HG02763 (cell line): ENCODE data around the gene TNFRSF8.

ENCODE experiments used
- ATAC-seq: cut with Tn5 transposase; IDR thresholded peaks from one replicate; pipeline ENCODE4 v1.9.1; 2021; ENCODE audit warnings: mild to moderate bottlenecking, moderate library complexity; ENCODE audit not compliant: unreplicated experiment

The TNFRSF8 gene

DNA sequence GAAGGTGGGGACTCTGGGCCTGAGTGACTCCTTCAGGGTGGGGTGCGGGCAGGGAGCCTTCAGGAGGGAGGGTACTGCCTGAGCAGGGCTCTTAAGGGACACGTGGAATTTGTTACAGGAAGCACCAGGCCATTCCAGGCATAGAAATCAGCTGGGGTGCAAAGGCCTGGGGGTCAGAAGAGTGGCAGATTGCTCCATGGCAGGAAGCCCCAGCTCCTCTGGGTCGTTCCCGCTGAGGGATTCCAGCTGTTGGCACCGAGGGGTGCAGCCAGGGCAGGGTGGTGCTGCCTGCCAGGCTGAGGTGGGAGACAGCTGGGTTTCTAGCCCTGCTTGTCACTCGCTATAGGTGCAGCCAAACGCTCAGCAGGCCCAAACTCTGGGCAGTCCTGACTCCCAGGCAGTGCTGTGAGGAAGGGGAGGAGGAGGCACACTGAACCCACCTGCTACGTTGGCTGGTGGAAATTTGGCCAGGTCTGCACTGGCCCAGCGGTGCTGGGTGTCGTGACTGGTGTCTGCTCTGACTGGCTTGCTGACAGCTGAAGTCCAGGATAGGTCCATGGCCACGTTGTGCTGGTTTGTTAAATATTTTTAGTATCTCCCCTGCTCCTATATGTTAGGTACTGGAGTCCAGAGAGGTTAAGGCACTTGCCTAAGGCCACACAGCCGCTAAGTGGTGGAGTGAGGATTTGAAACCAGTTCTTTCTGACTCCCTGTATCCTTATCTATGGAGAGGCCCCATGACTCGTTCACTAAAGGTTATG lies 123.0 kb downstream of the TNFRSF8 start:
- ATAC-seq, result no peak

DNA sequence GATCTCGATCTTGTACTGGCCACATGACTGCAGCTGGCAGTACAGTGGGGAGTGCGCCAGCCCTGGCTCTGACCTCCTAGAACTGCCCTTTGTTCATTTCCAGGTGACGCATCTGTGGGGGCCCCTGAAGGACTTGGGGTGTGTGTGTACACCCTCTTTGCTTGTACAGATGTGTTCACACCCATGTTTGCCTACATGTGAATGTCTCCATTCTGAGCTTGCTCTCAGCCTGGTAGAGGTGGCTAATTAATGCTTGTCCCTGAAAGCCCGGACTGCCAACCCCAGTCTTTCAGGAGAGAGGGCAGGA lies 123.5 kb downstream of the TNFRSF8 start:
- no peak for ATAC-seq

DNA sequence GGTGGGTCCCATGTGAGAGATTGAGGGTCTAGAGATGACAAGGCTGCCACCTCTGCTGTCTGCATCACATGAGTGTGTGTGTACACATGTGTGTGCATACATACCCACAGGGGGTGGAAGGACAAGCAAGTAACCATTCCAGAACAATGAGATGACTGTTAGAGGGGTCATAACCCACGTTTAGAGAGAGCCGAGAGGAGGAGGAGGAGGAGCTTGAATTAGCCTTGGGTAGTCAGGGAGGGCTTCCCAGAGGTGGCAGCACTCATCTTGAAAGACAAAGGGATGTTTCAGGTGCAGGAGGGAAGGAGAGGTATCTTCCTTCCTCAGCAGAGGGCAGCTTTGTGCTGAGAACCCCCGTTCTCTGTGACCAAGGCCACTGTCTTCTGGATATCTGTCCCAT lies 125.0 kb downstream of the TNFRSF8 start:
- ATAC-seq, result no peak

DNA sequence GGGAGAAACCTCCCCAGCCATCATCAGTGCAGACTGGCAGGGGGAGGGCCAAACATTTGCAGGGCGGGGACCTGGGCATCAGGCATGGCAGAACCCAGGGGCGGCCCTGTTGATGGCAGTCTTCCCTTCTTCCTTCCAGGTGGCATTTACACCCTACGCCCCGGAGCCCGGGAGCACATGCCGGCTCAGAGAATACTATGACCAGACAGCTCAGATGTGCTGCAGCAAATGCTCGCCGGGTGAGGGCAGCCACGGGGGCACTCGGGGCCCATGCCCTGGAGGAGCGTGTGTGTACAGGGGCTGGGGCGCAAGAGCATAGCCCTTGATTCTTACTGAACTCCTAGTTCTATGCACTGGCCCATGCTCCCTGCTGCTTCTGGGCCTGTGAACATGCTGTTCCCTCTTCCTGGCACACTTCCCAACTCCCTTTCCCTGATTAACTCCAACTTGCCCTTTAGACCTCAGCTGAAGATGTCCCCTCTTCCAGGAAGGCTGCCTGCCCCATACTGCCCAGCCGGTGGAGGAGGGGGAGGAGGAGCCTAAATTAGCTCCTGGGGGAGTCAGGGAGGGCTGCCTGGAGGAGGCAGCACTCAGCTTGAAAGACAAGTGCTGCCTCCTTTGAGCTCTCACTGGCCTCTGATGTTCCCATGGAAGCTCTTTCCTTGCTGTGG lies 125.7 kb downstream of the TNFRSF8 start:
- ATAC-seq, result no peak

DNA sequence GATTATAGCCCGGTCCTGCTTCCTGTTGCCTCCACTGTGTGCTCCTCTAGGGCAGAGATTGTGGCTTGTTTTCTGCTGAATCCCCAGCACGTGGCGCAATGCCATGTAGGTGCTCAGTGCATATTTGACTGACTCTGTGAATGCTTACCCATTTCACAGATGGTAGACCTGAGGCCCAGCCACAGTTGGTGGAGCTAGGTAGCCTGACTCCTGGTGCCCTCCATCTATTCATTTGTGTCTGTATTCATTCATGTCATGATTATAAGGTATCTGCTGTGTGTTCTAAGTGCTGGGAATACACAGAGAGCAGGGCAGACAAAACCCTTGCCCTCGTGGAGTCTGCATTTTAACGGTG lies 126.2 kb downstream of the TNFRSF8 start:
- ATAC-seq, result no peak

DNA sequence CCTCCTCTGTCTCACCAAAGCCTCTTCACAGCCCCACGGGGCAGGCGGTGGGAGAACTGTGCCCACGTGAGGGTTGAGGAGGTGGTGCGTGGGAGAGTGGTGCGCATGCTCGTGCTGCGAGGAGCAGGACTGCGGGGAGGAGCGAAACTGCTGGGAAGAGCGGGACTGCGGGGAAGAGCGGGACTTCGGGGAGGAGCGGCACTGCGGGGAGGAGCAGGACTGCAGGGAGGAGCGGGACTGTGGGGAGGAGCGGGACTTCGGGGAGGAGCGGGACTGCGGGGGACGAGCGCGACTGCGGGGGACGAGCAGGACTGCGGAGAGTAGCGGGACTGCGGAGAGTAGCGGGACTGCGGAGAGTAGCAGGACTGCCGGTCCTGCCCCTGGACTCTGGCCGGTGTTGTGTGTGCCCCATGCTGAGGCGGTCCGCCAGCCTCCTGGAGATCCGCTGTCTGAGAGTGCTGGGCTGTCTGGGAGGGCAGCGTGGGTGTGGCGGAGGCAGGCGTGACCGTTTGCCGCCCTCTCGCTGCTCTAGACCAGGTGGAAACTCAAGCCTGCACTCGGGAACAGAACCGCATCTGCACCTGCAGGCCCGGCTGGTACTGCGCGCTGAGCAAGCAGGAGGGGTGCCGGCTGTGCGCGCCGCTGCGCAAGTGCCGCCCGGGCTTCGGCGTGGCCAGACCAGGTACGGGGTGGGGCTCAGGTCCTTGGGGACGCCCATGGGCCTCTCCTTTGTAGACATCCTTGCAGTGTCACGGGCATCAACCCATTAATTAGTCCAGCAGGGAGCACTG lies 128.3 kb downstream of the TNFRSF8 start:
- no peak for ATAC-seq
